A673 (cell line): ENCODE measurements around the gene WBP2NL. TPM values are rescaled to one million over a fixed set of nuclear protein-coding genes. Genes with fewer than 3 reads are reported as not detected.

Source experiments
- BruUV-seq: library from RNA; stranded (reverse); fragments of 400-500 nt; replicated peaks from 2 replicates; lab custom pipeline; 2021; lab: Mats Ljungman, UMichigan
- CTCF ChIA-PET: fragments of 300-600 bp; sonication (Branson Sonifier 250); formaldehyde crosslinking; loops from one replicate; lab custom pipeline; 2022; ENCODE audit warnings: antibody characterized with exemption; lab: Charles Lee
- POLR2A ChIA-PET: fragments of 300-600 bp; sonication (Branson Sonifier 250); formaldehyde crosslinking; loops from one replicate; lab custom pipeline; 2022; ENCODE audit warnings: antibody characterized with exemption; ENCODE audit not compliant: low non-redundant PET; lab: Charles Lee
- DNase-seq: peaks from one replicate; pipeline ENCODE4 v3.0.0-alpha.2; 2015; ENCODE audit warnings: low spot score
- H3K27ac ChIP-seq: fragments of 200-600 bp; sonication (generic); 2 replicates; pipeline ENCODE4 v1.5.1; 2016; ENCODE audit warnings: mixed run types, low read depth, mild to moderate bottlenecking, mixed read lengths, antibody characterized with exemption, low read length; ENCODE audit not compliant: poor library complexity, severe bottlenecking
- H3K27me3 ChIP-seq: fragments of 200-600 bp; sonication (generic); replicated peaks from 2 replicates; pipeline ENCODE4 v1.6.1; 2017; ENCODE audit warnings: mixed run types, low read depth, mild to moderate bottlenecking, mixed read lengths, antibody characterized with exemption, low read length; ENCODE audit not compliant: insufficient read depth, poor library complexity
- H3K36me3 ChIP-seq: fragments of 200-600 bp; sonication (generic); 2 replicates; pipeline ENCODE4 v1.6.1; 2016; ENCODE audit warnings: mixed run types, mild to moderate bottlenecking, mixed read lengths, antibody characterized with exemption, low read length; ENCODE audit not compliant: insufficient read depth, poor library complexity, severe bottlenecking
- H3K4me1 ChIP-seq: fragments of 200-600 bp; sonication (generic); 2 replicates; pipeline ENCODE4 v1.6.1; 2017; ENCODE audit warnings: mixed run types, mild to moderate bottlenecking, mixed read lengths, antibody characterized with exemption, low read length; ENCODE audit not compliant: insufficient read depth, poor library complexity, severe bottlenecking
- H3K4me3 ChIP-seq: fragments of 200-600 bp; sonication (generic); 2 replicates; pipeline ENCODE4 v1.5.1; 2016; ENCODE audit warnings: low read depth, mixed run types, mild to moderate bottlenecking, mixed read lengths, low read length; ENCODE audit not compliant: poor library complexity, severe bottlenecking
- H3K9me3 ChIP-seq: fragments of 200-600 bp; sonication (generic); 2 replicates; pipeline ENCODE4 v1.6.1; 2016; ENCODE audit warnings: mixed run types, low read depth, mild to moderate bottlenecking, mixed read lengths, antibody characterized with exemption, low read length; ENCODE audit not compliant: poor library complexity, severe bottlenecking
- CTCF ChIP-seq: fragments of 300-800, 200-600 bp; sonication (generic); conservative IDR thresholded peaks from 2 replicates; pipeline ENCODE4 v1.5.1; 2017; ENCODE audit warnings: low read depth, mild to moderate bottlenecking, antibody characterized with exemption, low read length, moderate library complexity, mixed read lengths
- EZH2 ChIP-seq: fragments of 200-600 bp; sonication (generic); IDR thresholded peaks from 2 replicates; pipeline ENCODE4 v1.6.1; 2017; ENCODE audit warnings: borderline replicate concordance, low read depth, mild to moderate bottlenecking, mixed read lengths, antibody characterized with exemption, low read length; ENCODE audit not compliant: poor library complexity, severe bottlenecking
- intact Hi-C: fragments of 100-400 bp; cut with micrococcal nuclease; formaldehyde crosslinking; loops from one replicate; pipeline ENCODE4 v1.10.0; 2022; ENCODE audit not compliant: unreplicated experiment
- total RNA-seq: library from RNA; stranded (reverse); gene quantifications from 2 replicates; pipeline ENCODE4 v1.2.3, GENCODE V29; 2021

Gene WBP2NL
- total RNA-seq, 1 experiment from 2014 or later: not detected

DNA sequence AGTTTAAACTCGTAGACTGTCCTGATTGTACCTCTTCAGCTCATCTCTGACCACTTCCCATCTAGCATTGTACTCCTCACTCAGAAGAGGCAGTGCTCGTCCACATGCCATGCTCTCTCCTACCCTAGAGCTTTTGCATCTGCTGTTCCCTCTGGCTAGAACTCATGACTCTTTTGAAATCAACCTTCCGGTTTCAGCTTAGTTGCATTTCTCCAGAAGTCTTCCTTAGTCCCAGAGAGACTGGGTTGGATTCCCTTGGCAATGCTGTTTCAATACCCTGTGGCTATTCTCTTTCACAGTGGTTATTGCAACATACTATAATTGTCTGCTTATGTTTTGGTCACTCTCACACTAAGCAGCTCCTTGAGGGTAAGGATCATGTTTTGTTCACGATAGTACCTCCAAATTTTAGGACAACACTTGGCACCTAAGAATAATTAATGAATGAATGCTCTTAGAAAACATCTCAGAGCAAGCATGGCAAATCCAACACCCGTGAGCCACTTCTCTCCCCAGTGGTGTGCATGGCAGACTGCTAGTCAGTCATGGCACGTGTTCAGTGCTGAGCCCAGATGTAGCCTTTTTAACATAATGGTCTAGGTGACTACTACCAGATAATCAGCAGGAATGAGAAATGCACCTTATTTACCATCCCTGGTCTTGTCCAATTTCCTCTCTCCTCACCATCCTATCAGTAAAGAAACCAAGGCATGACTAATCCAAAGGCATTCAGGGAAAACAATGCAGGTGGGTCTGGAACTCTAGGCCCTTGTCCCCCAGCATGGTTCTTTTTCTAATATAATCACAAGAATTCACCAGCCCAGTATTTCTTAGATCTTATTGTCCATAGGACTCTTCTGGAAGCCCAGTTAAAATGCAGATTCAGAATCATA, 14.8 kb upstream of the WBP2NL start:
- ChIA-PET CTCF (no interaction called here), POLR2A (interaction anchor here (0.6 kb wide), 1 partner anchor 26 kb away, joined by 3 read pairs; no protein-coding TSS in a partner anchor)
- Histone ChIP-seq H3K27ac (no peak overlapping the region), H3K36me3 (no peaks in the 10 kb centered on the region), H3K9me3 (no peaks in the 10 kb centered on the region), H3K27me3 (no peaks in the 10 kb centered on the region), H3K4me3 (no peak overlapping the region), H3K4me1 (no peaks in the 10 kb centered on the region)
- DNase-seq: no peak
- intact Hi-C loops: no loop called here
- no TSS peak for BruUV-seq
- TF ChIP-seq CTCF: no peak
- TF ChIP-seq EZH2: no peak

DNA sequence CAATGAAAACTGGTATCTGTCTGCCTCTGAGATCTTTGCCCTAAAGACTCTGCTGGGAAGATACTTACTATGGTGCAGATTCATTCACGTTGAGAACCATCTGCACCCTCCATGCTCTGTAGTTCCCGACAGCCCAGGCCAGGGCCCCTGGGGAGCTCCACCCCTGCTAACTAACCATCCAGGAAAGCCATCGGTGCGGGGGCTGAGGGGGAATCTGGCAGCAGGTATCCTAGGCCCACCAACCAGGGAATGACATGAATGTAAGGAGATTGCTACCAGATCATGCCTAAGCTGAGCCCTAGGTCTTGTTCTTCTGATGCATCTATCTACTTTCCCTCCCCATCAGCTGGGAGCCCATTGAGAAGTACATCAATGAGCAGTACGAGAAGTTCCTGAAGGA, 11.3 kb upstream of the WBP2NL start:
- POLR2A ChIA-PET: no interaction called here
- CTCF ChIA-PET: no interaction called here
- Histone ChIP-seq H3K27me3 (no peaks in the 10 kb centered on the region), H3K4me1 (no peaks in the 10 kb centered on the region), H3K9me3 (no peaks in the 10 kb centered on the region), H3K4me3 (no peak overlapping the region), H3K36me3 (no peaks in the 10 kb centered on the region), H3K27ac (no peak overlapping the region)
- DNase-seq: no peak
- intact Hi-C loops: no loop called here
- no TSS peak for BruUV-seq
- no peak for TF ChIP-seq EZH2
- TF ChIP-seq CTCF: no peak

- no peaks in the 10 kb centered on the region for H3K9me3 ChIP-seq
- POLR2A ChIA-PET: no interaction called here
- DNase-seq: no peak
- no TSS peak for BruUV-seq
- no peaks in the 10 kb centered on the region for H3K27me3 ChIP-seq
- intact Hi-C loops: no loop called here
- TF ChIP-seq CTCF (no peak), EZH2 (no peak)
- no peak overlapping the region for H3K4me3 ChIP-seq
- no peaks in the 10 kb centered on the region for H3K36me3 ChIP-seq
- CTCF ChIA-PET: no interaction called here
- no peaks in the 10 kb centered on the region for H3K4me1 ChIP-seq
- no peak overlapping the region for H3K27ac ChIP-seq
Observed at GRCh38 chr22:41989246-41989645, 9.3 kb upstream of the WBP2NL start.
